Dedifferentiated amniotic fluid mesenchymal stem cell (primary cell): Measurements from ENCODE around the gene UNC80.
A peak's percentile ranks its signal among the peaks of the same experiment; 100 is the strongest.

ENCODE experiments used
- DNase-seq: peaks from one replicate; pipeline ENCODE4 v3.0.0-alpha.2; 2016; ENCODE audit errors: extremely low spot score

UNC80 gene

GRCh38 chr2:209970711-209971110 is 199.1 kb downstream of the UNC80 start:
- no peak for DNase-seq

- DNase-seq: no peak
Observed at GRCh38 chr2:209973328-209973727, 201.7 kb downstream of the UNC80 start.

- no peak for DNase-seq
Observed at GRCh38 chr2:209974576-209974975, 202.9 kb downstream of the UNC80 start.

GRCh38 chr2:209976698-209977385 is 205.2 kb downstream of the UNC80 start:
- DNase-seq: no peak

GRCh38 chr2:209977386-209978239 is 206.0 kb downstream of the UNC80 start:
- DNase-seq: peak; percentile 60

- no peak for DNase-seq
Observed at GRCh38 chr2:209984291-209984690, 212.7 kb downstream of the UNC80 start.

GRCh38 chr2:209985874-209986273 is 214.2 kb downstream of the UNC80 start:
- no peak for DNase-seq

GRCh38 chr2:209986415-209986814 is 214.8 kb downstream of the UNC80 start:
- DNase-seq: no peak

GRCh38 chr2:209988010-209988409 is 216.4 kb downstream of the UNC80 start:
- no peak for DNase-seq

GRCh38 chr2:209990838-209991237 is 219.2 kb downstream of the UNC80 start:
- no peak for DNase-seq

GRCh38 chr2:209993968-209994367 is 222.3 kb downstream of the UNC80 start:
- DNase-seq: no peak

- DNase-seq: no peak
Observed at GRCh38 chr2:209998596-209998995, 227.0 kb downstream of the UNC80 start.

- DNase-seq: no peak
Observed at GRCh38 chr2:210000464-210001324, 229.1 kb downstream of the UNC80 start.

GRCh38 chr2:210002158-210003157 is 230.8 kb downstream of the UNC80 start, which contains the start of gene RPE:
Gene RPE (plus strand): TSS chr2:210002638. CDS start chr2:210002662, 24 bp downstream.
- peak; percentile 96 for DNase-seq

- DNase-seq: peak; percentile 26
Observed at GRCh38 chr2:210003359-210003758, 231.7 kb downstream of the UNC80 start.

GRCh38 chr2:210004881-210005280 is 233.2 kb downstream of the UNC80 start:
- no peak for DNase-seq

- DNase-seq: no peak
Observed at GRCh38 chr2:210007895-210008294, 236.3 kb downstream of the UNC80 start.

- DNase-seq: no peak
Observed at GRCh38 chr2:210009126-210009525, 237.5 kb downstream of the UNC80 start.

- DNase-seq: no peak
Observed at GRCh38 chr2:210009896-210010295, 238.3 kb downstream of the UNC80 start.

- DNase-seq: no peak
Observed at GRCh38 chr2:210020138-210020537, 248.5 kb downstream of the UNC80 start.

GRCh38 chr2:210022824-210023223 is 251.2 kb downstream of the UNC80 start:
- no peak for DNase-seq
